ENCODE measurements around the gene PPP2R5C. TPM values are rescaled to one million over a fixed set of nuclear protein-coding genes. Genes with fewer than 3 reads are reported as not detected.

The PPP2R5C gene
- total and polyA plus RNA-seq, 9 of the 15 experiments (the other 6 are each of a cell fraction or from before 2014, with no cell fraction given): 284 to 617 (median 395) TPM

DNA sequence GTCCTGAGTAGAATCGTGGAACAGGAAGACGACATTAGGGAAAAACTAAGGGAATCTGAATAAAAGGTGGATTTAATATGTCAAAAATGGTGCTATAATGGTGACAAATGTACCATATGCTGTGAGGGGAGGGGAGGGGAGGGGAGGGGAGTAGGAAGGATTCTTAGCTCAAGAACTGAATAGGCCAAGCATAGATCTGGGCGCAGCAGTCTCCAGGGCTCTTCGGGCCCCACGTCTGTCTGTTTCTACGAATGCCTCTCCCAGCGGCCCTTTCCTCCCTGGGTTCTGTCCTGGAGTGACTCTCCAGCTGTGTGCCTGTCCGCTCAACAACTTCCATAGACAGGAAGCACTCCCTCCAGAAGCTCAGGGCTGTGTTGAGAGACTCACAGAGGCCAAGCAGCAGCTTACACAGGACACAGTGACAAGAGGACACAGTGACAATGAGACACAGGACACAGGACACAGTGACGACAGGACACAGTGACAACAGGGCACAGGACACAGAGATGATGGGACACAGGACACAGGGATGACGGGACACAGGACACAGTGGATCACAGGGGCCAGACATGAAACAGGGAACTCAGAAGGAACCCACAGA is 42.4 kb upstream of the PPP2R5C start:
- no peak overlapping the region for H3K4me3 ChIP-seq
- FAIRE-seq (no peak), ATAC-seq (no peak), DNase-seq (ENCODE audit: extremely low read depth in 1 of 4, low spot score in 3 of 4) (no peak)
- peaks cover 30 to 32% of the 10 kb centered on the region in 2 experiments; a peak in 4 of 5 replicates for H3K4me1 ChIP-seq (replicated peaks in 1 of 2; ENCODE audit: control insufficient read depth in 2 of 2, insufficient read depth in 2 of 2, low read length in 2 of 2)
- peak overlapping the region; percentile 54; the same call in 2 of the 3 replicates for H3K27ac ChIP-seq (ENCODE audit: extremely low read depth, low read depth, low read length)
- H3K79me2 ChIP-seq (ENCODE audit: control insufficient read depth, insufficient read depth, low read length): peaks cover 5% of the 10 kb centered on the region; the same call in 2 of the 3 replicates
- peak overlapping the region; percentile 71 for H2AFZ ChIP-seq (ENCODE audit: low read depth, low read length)
- peaks cover 7% of the 10 kb centered on the region for H3K9me3 ChIP-seq (replicated peaks; ENCODE audit: control insufficient read depth, insufficient read depth, low read depth, low read length)
- H4K20me1 ChIP-seq (replicated peaks; ENCODE audit: control insufficient read depth, insufficient read depth, low read length): no peaks in the 10 kb centered on the region
- no TSS peak for BruUV-seq (replicated peaks)
- H3K27me3 ChIP-seq (ENCODE audit: control insufficient read depth in 2 of 2, insufficient read depth in 2 of 2, low read length in 2 of 2): no peaks in the 10 kb centered on the region
- in situ Hi-C loops (cut with MboI): loop anchor here (5.0 kb wide), 1 partner anchor 38 kb away; no protein-coding TSS in a partner anchor
- no peaks in the 10 kb centered on the region for H3K36me3 ChIP-seq (ENCODE audit: control insufficient read depth, insufficient read depth, low read length)
- no peak overlapping the region for H3K4me2 ChIP-seq (ENCODE audit: insufficient read depth, low read length)
- peak overlapping the region; percentile 10 to 43; a peak in 2 of 4 replicates for H3K9ac ChIP-seq (ENCODE audit: insufficient read depth in 1 of 2, low read depth in 2 of 2, low read length in 2 of 2)
- WGBS (ENCODE audit: insufficient coverage, low coverage, missing lambda C conversion rate): 90% methylated on average over 3 of the region's 10 CpGs
- CTCF ChIA-PET (ENCODE audit: low intra/inter-chr PET ratio): no interaction called here
- intact Hi-C loops (cut with micrococcal nuclease): no loop called here
- POLR2A ChIA-PET: interaction anchor here (2.0 kb wide), 1 partner anchor 9 kb away, joined by 5 read pairs; no protein-coding TSS in a partner anchor
- TF ChIP-seq PCBP1 (IDR thresholded peaks at IDR 0.05; ENCODE audit: low read depth, low read length, poor library complexity, severe bottlenecking): peak; percentile 65
- TF ChIP-seq, protein P1, sequence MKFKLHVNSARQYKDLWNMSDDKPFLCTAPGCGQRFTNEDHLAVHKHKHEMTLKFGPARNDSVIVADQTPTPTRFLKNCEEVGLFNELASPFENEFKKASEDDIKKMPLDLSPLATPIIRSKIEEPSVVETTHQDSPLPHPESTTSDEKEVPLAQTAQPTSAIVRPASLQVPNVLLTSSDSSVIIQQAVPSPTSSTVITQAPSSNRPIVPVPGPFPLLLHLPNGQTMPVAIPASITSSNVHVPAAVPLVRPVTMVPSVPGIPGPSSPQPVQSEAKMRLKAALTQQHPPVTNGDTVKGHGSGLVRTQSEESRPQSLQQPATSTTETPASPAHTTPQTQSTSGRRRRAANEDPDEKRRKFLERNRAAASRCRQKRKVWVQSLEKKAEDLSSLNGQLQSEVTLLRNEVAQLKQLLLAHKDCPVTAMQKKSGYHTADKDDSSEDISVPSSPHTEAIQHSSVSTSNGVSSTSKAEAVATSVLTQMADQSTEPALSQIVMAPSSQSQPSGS (CRISPR knock-in tag; IDR thresholded peaks at IDR 0.05): no peak
- no peaks in the 10 kb centered on the region for H3K9me1 ChIP-seq (ENCODE audit: control insufficient read depth, insufficient read depth, low read length)
